Thoracic aorta (tissue), 2 donors: ENCODE results near the gene ATP2C1. TPM values are rescaled to one million over a fixed set of nuclear protein-coding genes. Genes with fewer than 3 reads are reported as not detected.

Source experiments
- ATAC-seq: fragments of 150-250 bp; one replicate; pipeline ENCODE4 v1.8.0; 2017; ENCODE audit warnings: low read depth; ENCODE audit not compliant: insufficient number of reproducible peaks, low FRiP score
- DNase-seq: peaks from one replicate; pipeline ENCODE4 v3.0.0-alpha.2; 2020; ENCODE audit warnings: low spot score
- H3K27ac ChIP-seq, 2 donors: fragments of 200-600 bp; sonication (generic); 1 replicate in 1 of 2; 2 replicates in 1 of 2; pipeline ENCODE4 v1.5.1; 2016; ENCODE audit warnings: mild to moderate bottlenecking in 2 of 2, moderate library complexity in 2 of 2
- H3K27me3 ChIP-seq: fragments of 200-600 bp; sonication (generic); replicated peaks from 2 replicates; pipeline ENCODE4 v1.6.0; 2016; ENCODE audit warnings: mild to moderate bottlenecking; ENCODE audit not compliant: insufficient read depth
- H3K36me3 ChIP-seq: fragments of 200-600 bp; sonication (generic); one replicate; pipeline ENCODE4 v1.5.1; 2016
- H3K4me1 ChIP-seq, 2 donors: fragments of 200-600 bp; sonication (generic); 1 replicate in 1 of 2; 2 replicates in 1 of 2; pipeline versions ENCODE4 v1.5.1 to v1.6.0; 2016; ENCODE audit warnings: low read depth in 2 of 2, mild to moderate bottlenecking in 1 of 2; ENCODE audit not compliant: control insufficient read depth in 1 of 2
- H3K4me3 ChIP-seq: fragments of 200-600 bp; sonication (generic); 2 replicates; pipeline ENCODE4 v1.5.1; 2016; ENCODE audit warnings: mild to moderate bottlenecking
- H3K9me3 ChIP-seq: fragments of 200-600 bp; sonication (generic); 2 replicates; pipeline ENCODE4 v1.5.1; 2016
- total RNA-seq, 2 donors: library from RNA; depleted of rRNA; stranded (reverse); fragments of >200 nt; gene quantifications; one replicate each; pipeline versions ENCODE4 v1.1.0 to v1.2.3, GENCODE V29; 2016
- TF ChIP-seq, protein P1 (sequence below): fragments of 200-600 bp; sonication (generic); IDR thresholded peaks from one replicate; pipeline ENCODE4 v1.5.1; 2019; ENCODE audit warnings: antibody characterized with exemption

ATP2C1 gene
- total RNA-seq, 2 donors from 2014 or later, result 51.1 to 53.1 TPM

DNA sequence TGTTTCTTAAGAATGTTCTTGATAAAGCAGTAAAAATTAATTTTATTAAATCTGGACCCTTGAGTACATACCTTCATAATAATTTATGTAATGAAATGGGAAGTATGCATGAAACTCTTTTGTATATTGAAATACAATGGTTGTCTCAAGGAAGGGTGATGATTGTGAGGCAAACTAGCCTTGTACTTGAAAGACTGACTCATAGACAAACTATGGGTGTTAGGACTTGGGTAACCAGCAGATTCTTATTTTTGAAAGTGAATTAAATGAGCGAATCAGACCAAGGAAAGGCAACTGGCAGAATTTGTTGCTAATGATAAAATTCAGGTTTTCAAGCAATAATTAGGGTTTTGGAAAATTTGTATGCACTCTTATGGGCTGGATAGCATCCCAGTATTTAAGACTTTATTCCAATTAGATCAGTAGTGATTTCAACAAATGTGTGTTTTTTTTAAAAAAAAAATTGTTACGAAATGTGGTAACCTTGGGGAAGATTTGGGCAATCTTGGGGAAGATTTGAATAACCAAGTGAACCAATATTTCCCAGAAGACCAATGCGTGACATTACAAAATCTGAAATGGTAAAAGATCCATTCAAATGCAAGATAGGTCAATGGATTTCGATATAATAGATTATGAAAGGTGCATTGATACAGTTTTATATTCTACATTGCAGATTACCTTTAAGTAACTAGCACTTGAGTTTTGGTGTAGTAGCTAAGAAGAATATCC lies 42.0 kb downstream of the ATP2C1 start:
- ATAC-seq, result no peak
- Histone ChIP-seq H3K27ac (no peak overlapping the region), H3K4me1 (no peaks in the 10 kb centered on the region), H3K9me3 (no peaks in the 10 kb centered on the region), H3K4me3 (no peak overlapping the region), H3K27me3 (no peaks in the 10 kb centered on the region), H3K36me3 (no peaks in the 10 kb centered on the region)
- DNase-seq, result no peak
- TF ChIP-seq, protein P1, sequence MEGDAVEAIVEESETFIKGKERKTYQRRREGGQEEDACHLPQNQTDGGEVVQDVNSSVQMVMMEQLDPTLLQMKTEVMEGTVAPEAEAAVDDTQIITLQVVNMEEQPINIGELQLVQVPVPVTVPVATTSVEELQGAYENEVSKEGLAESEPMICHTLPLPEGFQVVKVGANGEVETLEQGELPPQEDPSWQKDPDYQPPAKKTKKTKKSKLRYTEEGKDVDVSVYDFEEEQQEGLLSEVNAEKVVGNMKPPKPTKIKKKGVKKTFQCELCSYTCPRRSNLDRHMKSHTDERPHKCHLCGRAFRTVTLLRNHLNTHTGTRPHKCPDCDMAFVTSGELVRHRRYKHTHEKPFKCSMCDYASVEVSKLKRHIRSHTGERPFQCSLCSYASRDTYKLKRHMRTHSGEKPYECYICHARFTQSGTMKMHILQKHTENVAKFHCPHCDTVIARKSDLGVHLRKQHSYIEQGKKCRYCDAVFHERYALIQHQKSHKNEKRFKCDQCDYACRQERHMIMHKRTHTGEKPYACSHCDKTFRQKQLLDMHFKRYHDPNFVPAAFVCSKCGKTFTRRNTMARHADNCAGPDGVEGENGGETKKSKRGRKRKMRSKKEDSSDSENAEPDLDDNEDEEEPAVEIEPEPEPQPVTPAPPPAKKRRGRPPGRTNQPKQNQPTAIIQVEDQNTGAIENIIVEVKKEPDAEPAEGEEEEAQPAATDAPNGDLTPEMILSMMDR, result no peak

DNA sequence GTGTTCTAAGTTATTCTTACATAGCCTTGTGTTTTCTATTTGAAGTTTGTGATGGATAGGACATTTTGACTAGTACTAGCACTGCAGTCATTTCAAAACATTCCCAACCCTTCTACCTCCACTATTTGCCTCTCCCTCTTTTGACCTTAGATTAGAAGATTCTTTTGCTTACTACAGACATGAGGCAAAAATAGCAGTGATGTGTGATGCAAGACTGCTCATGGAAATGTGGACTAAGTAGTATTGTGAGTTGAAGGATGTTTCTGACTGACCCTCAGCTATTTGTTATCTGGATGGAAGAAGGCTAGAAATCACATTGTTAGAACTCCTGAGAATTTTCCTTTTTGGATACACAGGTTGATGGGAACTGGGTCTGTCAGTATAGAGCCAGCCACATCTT lies 45.9 kb downstream of the ATP2C1 start:
- peaks cover 7% of the 10 kb centered on the region for H3K36me3 ChIP-seq
- H3K4me3 ChIP-seq, result no peak overlapping the region
- DNase-seq, result no peak
- H3K27me3 ChIP-seq, result no peaks in the 10 kb centered on the region
- H3K4me1 ChIP-seq, result no peaks in the 10 kb centered on the region
- ATAC-seq, result no peak
- TF ChIP-seq, protein P1, result no peak
- H3K9me3 ChIP-seq, result no peaks in the 10 kb centered on the region
- H3K27ac ChIP-seq, result no peak overlapping the region

DNA sequence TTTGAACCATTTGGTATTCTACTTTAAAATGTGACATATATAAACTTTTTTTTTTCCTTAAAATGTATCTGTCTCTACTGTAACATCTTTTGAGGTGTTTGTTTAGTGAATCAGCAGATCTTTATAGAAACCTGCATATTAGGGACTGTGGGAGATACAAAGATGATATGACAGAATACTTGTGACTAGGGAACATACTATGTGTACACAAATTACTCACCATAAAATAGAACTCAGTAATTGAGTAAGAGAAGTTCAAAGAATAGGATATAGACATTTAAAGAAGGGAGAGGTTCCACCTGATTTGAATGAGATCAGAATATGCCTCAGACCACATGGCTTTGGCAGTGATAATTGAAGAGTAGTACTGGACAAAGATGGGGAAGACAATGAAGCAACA lies 47.9 kb downstream of the ATP2C1 start:
- peaks cover 7% of the 10 kb centered on the region for H3K36me3 ChIP-seq

DNA sequence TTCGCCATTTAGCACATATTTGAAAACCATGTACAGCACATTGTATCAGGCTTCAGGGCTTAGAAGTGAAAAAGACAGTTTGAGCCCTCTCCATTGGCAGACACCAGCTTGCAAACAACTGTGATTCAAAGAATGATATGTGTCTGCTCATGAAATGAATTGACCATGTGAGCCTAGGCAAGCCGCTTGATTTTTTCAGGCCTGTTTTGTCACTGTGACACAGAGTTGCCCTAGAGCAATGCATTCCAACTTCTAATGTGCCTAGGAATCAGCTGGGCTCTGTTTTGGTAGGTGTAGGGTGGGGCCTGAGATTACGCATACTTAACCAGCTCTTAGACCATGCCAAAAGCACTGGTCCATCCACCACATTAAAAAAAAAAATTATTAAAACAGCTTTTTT lies 53.0 kb downstream of the ATP2C1 start:
- Histone ChIP-seq H3K9me3 (peaks cover 10% of the 10 kb centered on the region), H3K4me1 (no peaks in the 10 kb centered on the region), H3K4me3 (no peak overlapping the region), H3K36me3 (peaks cover 25% of the 10 kb centered on the region), H3K27me3 (no peaks in the 10 kb centered on the region), H3K27ac (no peak overlapping the region)
- TF ChIP-seq, protein P1, result no peak
- ATAC-seq (no peak), DNase-seq (no peak)

More for the DNA sequence above, 47.9 kb downstream of the ATP2C1 start:
- Histone ChIP-seq H3K27ac (no peak overlapping the region), H3K9me3 (no peaks in the 10 kb centered on the region), H3K27me3 (no peaks in the 10 kb centered on the region), H3K4me1 (no peaks in the 10 kb centered on the region), H3K4me3 (no peak overlapping the region)
- TF ChIP-seq, protein P1, result no peak
- DNase-seq (no peak), ATAC-seq (no peak)

DNA sequence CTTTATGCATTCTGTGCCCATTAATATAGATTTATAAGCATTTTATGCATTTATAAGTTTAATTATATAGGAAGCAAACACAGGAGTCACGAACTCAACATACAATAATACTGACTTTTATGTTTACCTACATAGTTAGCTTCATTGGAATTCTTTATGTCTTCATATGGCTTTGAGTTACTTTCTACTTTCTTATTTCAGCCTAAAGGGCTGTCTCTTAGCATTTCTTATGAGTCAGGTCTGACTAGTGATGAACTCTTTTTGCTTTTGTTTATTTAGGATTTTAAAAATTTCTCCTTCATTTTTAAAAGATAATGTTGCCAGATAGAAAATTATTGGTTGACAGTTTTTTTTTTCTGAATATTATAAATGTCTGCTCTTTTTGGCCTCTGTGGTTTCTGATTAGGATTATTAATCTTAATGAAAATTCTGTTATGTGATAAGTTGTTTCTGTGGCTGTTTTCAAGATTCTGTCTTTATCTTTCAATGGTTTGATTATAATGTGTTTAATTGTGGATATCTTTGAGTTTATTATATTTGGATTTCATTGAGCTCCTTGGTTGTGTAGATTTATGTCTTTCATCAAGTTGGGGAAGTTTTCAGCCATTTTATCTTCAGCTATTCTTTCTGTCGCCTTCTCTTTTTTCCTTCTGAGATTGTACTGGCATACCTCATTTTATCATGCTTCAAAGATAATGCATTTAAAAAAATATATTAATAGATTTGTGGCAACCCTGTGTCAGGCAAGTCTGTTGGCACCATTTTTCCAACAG lies 54.3 kb downstream of the ATP2C1 start:
- H3K27me3 ChIP-seq, result no peaks in the 10 kb centered on the region
- no peak overlapping the region for H3K4me3 ChIP-seq
- ATAC-seq (no peak), DNase-seq (no peak)
- TF ChIP-seq, protein P1, result no peak
- no peaks in the 10 kb centered on the region for H3K4me1 ChIP-seq
- peaks cover 18% of the 10 kb centered on the region for H3K36me3 ChIP-seq
- H3K9me3 ChIP-seq, result peaks cover 10% of the 10 kb centered on the region
- no peak overlapping the region for H3K27ac ChIP-seq
